NCI-H526 treated with DMSO at 0.1 percent for 48 hours (cell line): Measurements from ENCODE around the gene EML6.
A peak's percentile ranks its signal among the peaks of the same experiment; 100 is the strongest.

Experiments
- DNase-seq: peaks from one replicate; lab custom pipeline; 2025; lab: John Stamatoyannopoulos, UW

Gene EML6

GRCh38 chr2:54879598-54880332 is 156.3 kb downstream of the EML6 start:
- DNase-seq: no peak

GRCh38 chr2:54880428-54880827 is 157.0 kb downstream of the EML6 start:
- no peak for DNase-seq

- no peak for DNase-seq
These were observed 158.3 kb downstream of the EML6 start for GRCh38 chr2:54881759-54882158.

GRCh38 chr2:54885891-54886290 is 162.4 kb downstream of the EML6 start:
- DNase-seq: no peak

- DNase-seq: no peak
These were observed 164.5 kb downstream of the EML6 start for GRCh38 chr2:54887850-54888545.

- no peak for DNase-seq
These were observed 165.6 kb downstream of the EML6 start for GRCh38 chr2:54889053-54889452.

GRCh38 chr2:54891909-54892308 is 168.4 kb downstream of the EML6 start:
- no peak for DNase-seq

- DNase-seq: no peak
These were observed 171.0 kb downstream of the EML6 start for GRCh38 chr2:54894467-54894866.

GRCh38 chr2:54895730-54896129 is 172.3 kb downstream of the EML6 start:
- DNase-seq: no peak

- DNase-seq: no peak
These were observed 174.2 kb downstream of the EML6 start for GRCh38 chr2:54897420-54898310.

GRCh38 chr2:54898456-54899226 is 175.2 kb downstream of the EML6 start:
- no peak for DNase-seq

GRCh38 chr2:54899576-54900200 is 176.2 kb downstream of the EML6 start:
- peak; percentile 26 for DNase-seq

GRCh38 chr2:54901224-54901986 is 177.9 kb downstream of the EML6 start:
- no peak for DNase-seq

GRCh38 chr2:54902763-54903162 is 179.3 kb downstream of the EML6 start:
- DNase-seq: no peak

GRCh38 chr2:54903736-54904554 is 180.5 kb downstream of the EML6 start:
- no peak for DNase-seq

- DNase-seq: no peak
These were observed 181.4 kb downstream of the EML6 start for GRCh38 chr2:54904836-54905235.

- DNase-seq: no peak
These were observed 183.3 kb downstream of the EML6 start for GRCh38 chr2:54906716-54907115.

GRCh38 chr2:54907663-54908062 is 184.2 kb downstream of the EML6 start:
- DNase-seq: no peak

GRCh38 chr2:54908591-54908990 is 185.1 kb downstream of the EML6 start:
- no peak for DNase-seq

GRCh38 chr2:54909001-54909400 is 185.5 kb downstream of the EML6 start:
- no peak for DNase-seq
